OCI-LY7 (cell line): Measurements from ENCODE around the gene PRRC2B.

Source experiments
- EZH2phosphoT487 ChIP-seq: fragments of 200-600 bp; sonication (generic); IDR thresholded peaks from 2 replicates; pipeline ENCODE4 v1.6.1; 2018; ENCODE audit warnings: low read depth, borderline replicate concordance, mild to moderate bottlenecking, mixed run types, antibody characterized with exemption, low read length, moderate library complexity, mixed read lengths
- TF ChIP-seq, protein P1 (sequence below): fragments of 200-600 bp; sonication (generic); conservative IDR thresholded peaks from 2 replicates; pipeline ENCODE4 v1.5.1; 2014; ENCODE audit warnings: mild to moderate bottlenecking, antibody characterized with exemption, low read length, moderate library complexity, mixed read lengths

DNA sequence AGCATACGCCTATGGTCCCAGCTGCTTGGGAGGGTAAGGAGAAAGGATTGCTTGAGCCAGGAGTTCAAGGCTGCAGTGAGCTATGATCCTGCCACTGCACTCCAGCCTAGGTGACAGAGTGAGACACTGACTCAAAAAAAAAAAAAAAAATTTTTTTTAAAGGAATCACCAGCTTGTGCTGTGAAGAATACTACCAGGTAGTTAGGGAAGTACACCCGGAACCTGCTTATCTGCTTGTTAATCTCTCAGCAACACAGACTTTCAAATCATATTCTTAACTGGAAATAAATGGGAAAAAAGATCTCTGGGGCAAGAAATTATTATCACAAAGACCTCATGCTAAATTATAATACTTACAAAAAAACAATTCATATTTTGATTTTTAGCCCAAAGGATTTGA is 26.4 kb upstream of the PRRC2B start:
- TF ChIP-seq, protein P1, sequence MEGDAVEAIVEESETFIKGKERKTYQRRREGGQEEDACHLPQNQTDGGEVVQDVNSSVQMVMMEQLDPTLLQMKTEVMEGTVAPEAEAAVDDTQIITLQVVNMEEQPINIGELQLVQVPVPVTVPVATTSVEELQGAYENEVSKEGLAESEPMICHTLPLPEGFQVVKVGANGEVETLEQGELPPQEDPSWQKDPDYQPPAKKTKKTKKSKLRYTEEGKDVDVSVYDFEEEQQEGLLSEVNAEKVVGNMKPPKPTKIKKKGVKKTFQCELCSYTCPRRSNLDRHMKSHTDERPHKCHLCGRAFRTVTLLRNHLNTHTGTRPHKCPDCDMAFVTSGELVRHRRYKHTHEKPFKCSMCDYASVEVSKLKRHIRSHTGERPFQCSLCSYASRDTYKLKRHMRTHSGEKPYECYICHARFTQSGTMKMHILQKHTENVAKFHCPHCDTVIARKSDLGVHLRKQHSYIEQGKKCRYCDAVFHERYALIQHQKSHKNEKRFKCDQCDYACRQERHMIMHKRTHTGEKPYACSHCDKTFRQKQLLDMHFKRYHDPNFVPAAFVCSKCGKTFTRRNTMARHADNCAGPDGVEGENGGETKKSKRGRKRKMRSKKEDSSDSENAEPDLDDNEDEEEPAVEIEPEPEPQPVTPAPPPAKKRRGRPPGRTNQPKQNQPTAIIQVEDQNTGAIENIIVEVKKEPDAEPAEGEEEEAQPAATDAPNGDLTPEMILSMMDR, result no peak
- TF ChIP-seq EZH2phosphoT487, result no peak
